IPS DF 4.7 (cell line): Measurements from ENCODE around the gene SIGLEC12.
"Not testable (repeated sequence)": the region's sequence is repeated elsewhere in the genome, so short reads cannot be mapped to it uniquely, and the experiment has no call there.

ENCODE experiments used
- DNase-seq: peaks from one replicate; pipeline ENCODE4 v3.0.0-alpha.2; 2013; ENCODE audit warnings: low spot score; ENCODE audit errors: extremely low read depth

The SIGLEC12 gene

DNA sequence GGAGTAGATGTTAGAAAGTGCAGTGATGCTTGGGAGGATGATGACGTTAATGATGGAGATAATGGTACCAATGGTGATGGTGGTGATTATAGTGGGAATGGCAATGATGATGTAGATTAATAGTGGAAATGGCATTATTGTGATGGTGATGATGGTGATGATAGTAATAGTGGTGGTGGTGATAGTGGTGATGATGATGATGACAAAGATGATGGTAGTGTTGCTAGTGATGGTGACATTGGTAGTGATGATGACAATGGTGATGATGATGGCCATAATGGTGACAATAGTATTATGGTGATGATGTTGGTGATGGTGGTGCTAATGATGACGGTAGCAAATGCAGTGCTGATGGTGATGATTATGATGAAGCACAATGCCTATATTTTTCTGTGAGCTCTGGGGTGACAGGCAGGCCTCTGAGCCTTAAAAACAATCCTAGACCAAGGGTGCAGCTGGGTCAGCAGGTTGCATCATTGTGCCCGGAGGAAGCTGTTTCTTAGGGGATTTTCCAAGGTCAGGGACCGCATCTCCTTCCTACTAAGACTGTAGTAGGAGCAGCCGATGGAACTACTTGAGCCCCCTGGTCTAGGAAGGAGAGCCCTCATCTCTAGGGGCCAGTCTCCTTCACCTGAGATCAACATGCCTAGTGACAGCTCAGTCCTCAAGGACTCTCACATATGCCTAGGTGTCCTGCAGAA, 15.5 kb downstream of the SIGLEC12 start:
- DNase-seq: no peak

DNA sequence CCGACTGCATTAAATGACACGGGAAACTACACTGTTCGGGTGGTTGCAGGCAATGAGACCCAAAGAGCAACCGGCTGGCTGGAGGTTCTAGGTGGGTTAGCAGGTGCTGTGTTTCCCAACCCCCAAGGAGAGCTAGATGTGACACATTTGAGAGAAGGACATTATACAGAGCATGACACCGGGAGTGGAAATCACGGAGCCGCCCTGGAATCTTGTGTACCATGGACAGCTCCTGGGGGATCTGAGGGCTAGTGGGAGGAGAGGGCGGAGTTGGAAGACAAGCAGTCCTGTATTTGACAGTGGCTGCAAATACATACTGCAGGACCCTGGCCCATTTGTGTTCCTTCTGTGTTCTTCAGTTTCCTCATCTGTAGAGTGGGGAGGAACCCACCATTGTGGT, 21.0 kb downstream of the SIGLEC12 start:
- no peak for DNase-seq

DNA sequence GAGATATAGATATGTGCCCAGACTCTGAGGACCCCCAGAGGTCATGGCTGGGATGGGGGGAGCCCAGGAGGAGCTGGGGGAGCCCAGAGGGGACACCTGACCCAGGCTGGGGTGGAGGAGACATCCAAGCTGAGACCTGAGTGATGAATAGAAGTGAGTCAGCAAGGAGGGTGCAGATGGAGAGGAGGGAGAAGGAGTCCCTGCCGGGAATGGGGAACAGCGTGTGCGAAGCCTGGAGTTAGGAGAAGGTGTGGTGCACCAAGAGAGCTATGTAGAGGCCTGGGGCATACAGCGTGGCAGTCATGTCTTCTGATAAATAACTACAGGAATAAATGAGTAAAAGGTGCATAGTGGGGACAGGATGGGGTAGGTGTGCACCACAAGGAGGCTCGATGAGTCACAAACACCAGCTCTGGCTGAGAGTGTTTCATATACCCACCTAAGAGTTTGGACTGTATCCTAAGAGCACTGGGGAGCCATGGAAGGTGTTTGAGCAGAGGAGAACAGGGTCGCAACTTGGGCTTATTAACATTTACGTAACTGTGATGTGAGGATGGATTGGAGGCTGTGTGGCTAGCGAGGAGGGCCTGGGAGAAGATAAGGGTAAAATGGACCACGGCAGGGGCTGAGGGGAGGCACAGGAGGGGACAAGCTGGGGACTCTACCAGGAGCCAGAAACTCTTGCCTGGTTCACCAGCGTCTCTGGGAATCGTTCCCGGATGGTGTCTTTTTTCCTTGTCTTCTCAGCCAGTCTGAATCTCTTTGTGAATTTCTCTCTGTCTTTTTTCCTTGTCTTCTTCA, 21.9 kb downstream of the SIGLEC12 start:
- no peak for DNase-seq

DNA sequence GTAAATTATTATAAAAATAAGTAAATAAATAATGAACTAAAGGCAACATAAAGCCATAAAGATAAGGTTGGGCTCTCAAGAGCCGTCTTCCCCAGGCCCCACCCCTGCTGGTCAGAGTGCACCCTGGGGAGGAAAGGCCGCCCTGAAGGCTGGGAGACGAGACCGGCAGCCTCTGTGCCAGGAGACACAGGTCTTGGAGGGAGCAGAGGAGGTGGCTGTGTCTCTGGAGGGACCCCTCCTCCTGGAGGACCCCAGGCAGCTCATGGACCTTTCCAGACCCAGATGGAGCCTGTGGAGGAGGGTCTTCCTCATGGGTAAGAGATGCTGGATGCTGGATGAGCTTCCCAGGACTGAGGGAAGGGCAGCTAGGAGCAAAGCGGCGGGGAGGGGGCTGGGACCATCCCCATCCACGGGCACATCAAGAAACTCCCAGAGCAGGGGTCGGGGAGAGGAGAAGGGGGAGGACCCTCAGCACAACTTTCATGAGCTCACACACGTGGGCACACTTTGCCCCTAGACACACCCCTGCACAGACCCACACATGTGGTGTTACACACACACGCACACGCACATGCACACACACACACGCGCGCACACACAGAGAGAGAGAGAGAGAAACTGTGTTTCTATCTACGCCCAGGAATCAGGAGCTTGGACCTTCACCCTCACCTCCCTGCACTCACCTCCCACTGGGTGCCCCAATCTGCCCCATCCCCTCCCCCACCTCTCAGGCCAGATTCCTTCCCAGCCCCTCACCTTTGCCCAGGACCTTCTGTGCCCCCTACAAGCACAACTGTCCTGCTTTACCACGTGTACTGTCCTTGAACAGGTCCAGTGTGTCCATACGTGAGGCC, 23.0 kb downstream of the SIGLEC12 start, which contains the start of gene CEACAM18:
Gene CEACAM18 (plus strand): TSS at position 159 of the 854 bp plus-strand sequence.
- no peak for DNase-seq

DNA sequence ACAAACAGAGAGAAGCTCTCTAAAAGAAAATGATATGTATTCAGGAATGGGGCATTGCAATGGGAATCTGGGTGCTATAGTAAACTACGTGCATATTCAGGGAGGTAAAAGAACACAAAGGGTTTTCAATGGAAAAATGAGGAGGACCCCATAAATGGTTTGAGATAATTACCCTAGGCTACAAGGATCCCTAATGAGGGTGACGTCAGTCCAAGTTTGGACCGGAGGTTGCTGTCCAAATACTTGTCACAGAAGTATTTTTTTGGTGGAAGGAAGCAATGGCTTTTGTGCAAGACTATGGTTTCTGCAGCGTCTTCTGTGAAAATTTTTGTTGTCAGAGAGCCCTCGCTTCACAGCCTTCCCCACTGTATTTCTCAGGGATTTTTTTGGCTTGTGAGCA, 24.3 kb downstream of the SIGLEC12 start:
- DNase-seq: no peak

DNA sequence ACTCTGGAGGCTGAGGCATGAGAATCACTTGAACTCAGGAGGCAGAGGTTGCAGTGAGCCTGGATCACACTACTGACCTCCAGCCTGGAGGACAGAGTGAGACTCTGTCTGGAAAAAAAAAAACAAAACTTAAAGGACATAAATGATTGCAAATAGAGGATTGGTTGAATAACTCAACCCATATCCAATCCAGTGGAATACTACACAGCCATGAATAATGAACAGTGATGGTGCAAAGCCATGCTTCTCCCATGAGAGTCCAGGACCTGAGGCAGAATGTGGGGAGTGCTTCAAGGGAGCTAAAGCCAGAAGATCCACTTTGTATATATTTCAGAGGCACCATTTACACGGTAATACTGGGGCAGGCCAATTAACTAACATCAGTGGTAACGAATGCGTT, 25.4 kb downstream of the SIGLEC12 start:
- DNase-seq: no peak

DNA sequence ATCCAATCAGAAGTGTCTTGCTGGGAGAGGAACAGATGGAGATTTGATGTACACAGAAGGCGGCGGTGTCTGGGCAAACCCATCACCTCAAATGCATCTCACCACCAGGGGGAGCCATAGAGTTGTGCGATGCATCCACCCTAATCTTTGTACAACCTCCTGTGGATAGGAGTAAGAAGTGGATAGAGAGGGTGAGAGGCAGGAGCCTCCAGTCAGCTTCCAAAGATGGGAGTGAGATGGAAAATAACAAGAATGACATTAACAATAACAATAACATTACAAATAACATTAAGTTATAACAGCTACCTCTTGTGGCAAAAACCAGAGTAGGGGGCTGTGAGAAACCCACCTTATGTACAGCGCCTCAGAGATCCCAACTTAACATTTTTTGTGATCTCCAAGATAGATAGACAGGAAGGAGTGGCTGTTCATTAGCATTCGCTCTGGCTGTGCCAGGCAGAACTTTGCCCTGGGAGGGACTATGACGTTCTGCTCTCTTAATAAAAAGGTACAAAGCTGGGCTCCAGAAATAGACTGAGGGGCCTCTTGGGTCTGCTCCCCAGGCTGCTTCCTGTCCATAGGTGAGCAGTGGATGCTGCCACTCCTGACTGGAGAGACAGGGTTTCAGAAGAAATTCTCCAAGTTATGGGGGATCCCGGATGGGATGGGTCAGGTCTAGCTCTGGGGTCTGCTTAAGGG, 28.4 kb downstream of the SIGLEC12 start:
- no peak for DNase-seq

DNA sequence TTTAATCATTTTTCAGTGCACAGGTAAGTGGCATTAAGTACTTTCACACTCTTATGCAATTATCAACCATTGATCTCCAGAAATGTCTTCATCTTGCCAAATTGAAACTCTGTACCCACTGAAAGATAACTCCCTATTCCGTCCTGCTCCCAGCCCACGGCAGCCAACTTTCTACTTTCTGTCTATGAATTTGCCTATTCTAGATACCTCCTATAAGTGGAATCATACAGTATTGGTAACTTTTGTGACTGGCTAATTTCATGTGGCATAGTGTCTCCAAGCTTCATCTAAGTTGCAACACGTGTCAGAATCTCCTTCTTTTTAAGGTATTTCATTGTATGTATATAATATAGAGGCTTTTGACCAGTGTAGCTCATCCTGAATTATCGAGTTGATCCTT, 29.0 kb downstream of the SIGLEC12 start:
- DNase-seq: no peak

DNA sequence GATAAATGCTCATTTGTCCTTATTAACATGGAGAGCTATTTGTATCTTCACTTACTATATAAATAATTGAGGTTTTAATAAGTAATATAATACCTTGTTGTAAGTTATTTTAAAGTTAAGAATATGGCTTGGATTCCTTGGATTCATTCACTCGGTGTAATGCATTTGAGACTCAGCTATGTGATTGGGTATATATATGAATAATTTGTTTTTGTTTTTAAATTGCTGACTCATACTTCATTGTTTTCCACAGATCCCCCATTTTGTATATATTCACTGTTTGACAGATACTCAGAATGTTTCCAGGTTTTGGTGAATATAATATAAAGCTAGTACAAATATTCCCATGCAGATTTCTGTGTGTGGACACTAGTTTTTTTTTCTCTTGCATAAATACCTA, 30.1 kb downstream of the SIGLEC12 start:
- DNase-seq: no peak

DNA sequence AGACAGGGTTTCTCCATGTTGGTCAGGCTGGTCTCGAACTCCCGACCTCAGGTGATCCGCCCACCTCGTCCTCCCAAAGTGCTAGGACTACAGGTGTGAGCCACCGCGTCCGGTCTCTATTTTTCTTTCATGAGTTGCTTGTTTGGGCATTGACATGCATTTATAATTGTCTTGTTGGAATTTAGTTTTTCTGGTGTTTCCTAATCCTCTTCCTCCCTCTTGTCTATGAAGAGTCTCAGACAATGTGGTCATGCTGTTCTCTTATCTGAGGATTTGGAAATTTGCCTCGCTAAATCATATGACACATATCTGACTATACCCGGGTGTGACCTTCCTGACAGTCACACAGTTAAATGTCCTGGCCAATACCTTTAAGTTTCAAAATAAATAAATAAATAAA, 30.6 kb downstream of the SIGLEC12 start:
- DNase-seq: no peak

DNA sequence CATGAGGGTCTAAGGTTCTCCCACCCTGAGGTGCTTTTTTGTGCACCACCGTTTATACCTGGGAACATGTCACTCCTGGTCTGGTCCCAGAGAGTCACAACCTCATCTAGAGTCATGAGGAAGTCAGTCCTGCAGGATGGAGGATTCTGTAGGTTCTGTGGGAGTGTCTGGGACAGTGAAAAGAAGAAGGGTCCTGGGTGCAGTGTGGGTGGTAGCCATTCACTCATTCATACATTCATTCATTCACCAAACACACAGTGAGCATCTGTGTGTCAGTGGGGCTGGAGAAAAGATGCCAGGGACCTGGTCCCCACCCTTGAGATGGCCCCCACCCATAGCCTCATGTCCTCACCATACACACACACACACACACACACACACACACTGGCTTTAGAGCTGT, 32.0 kb downstream of the SIGLEC12 start:
- DNase-seq: no peak

DNA sequence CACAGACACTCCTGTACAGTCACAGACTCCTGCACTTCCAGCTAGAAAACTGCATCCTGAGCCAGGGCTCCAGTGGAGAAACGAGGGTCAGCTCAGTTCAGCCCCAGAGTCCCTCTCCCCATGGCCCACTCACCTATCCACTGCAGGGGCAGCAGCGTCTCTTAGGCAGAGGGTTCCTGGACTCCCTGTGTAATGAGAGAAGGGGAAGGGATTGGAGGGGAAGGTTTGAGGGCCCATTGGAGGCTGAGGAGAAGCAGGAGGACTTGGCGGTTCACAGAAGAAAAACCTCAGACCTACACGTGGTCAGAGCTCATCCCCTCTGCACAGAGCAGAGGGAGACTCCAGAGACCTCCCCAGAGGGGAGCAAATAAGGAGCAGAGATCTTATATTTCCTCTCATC, 32.4 kb downstream of the SIGLEC12 start:
- DNase-seq: no peak

DNA sequence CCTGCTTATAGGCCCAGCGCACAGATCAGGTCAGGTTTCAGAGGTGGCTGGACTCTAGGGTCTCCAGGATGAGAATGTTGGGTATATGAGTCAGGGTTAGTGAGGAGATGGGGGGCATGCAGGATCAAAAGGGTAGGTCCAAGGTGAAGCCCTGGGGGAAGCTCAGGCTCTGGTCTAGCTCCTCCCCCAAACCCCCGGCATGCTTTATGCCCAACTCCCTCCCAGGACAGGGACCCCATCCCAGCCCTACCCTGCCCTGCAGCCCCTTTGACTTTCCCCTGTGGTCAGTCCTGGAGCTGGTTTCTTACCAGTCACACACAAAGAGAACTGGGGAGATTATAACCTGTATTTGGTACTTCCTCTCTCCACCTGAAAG, 33.1 kb downstream of the SIGLEC12 start:
- no peak for DNase-seq

DNA sequence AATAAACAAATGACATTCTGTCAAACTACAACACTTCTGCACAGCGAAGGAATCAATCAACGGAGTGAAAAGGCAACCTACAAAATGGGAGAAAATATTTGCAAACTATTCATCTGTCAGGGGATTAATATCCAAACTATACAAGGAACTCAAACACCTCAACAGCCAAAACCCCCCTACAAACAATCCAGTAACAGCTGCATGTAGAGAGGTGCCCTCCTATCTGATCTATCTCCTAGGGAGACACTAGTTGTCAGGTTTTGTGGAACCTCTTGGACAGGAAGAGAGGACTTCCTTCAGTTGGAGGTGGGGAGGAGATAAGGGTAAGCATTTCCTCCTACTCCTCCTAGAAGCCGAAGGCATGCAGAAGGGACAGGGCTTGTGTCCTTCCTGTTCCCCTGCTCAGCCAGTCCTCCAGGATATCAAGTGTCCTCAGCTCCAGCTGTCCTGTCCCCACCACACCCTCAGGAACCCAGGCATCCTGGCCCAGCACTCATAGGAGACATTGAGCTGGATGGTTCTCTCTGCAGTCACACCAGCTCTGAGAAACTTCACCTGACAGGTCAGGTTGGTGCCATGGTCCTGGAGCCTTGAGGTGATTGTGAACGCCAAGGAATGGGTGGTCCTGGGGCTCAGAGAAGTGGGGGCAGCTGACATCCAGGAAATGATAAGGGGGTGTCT, 33.6 kb downstream of the SIGLEC12 start:
- no peak for DNase-seq

DNA sequence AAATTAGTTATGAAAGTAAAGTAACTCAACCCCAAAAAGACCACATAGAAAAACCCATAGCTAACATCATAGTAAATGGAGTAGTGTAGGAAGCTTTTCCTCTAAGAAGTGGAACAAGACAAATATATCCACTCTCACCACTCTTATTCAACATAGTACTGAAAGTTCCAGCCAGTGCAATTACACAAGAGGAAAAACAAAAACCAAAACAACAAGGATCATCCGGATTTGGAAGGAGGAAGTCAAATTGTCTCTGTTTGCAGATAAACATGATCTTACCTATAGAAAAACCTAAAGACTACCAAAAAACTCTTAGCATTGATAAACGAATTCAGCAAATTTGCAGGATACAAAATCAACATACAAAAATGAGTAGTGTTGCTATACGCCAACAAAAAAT, 34.9 kb downstream of the SIGLEC12 start:
- DNase-seq: no peak

DNA sequence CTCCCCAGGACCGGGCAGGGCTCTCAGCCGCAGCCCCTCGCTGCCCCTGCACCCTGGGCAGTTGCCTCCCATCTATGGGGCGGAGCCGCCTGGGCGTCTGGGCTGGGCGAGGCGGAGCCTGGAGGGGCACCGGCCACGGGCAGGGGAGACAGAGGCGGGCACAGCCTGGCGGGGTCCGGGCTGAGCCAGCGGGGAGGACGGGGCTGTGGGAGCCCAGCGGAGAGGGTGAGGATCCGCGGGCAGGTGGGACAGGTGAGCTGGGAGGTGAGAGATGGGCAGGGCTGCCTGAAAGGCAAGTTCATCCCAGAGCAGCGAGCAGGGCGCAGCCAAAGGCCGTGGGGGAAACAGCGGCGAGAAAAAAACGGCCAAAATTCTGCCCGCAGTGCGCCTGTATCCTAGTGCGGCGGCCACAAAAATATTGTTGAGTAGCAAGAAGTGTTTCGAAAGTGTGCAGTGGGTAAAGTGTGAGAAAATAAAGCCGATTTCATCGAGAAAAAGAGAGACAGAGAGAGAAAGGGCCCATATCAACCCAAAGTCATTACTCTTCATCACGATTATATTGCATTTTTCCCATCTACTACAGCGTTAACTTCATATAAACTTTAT, 37.5 kb downstream of the SIGLEC12 start:
- not testable (repeated sequence) for DNase-seq

DNA sequence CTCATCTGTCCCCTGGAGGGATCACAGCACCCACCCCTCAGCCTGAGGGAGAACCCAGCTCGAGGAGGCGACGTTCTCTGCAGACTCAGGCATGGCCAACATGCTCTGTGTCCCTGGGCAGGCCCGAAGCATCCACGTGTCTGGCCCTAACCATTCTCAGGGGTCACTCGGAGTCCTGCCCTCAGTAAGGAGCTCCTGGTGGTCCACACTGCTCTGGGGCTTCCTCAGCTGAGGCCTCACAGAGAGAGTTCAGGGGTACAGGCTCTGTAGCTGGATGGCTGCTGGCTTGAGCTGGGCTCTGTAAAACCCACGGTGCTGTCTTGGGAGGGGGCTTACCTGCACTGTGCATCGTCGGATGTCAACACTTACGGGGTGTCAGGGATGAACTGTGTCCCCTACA, 38.9 kb downstream of the SIGLEC12 start:
- DNase-seq: no peak

DNA sequence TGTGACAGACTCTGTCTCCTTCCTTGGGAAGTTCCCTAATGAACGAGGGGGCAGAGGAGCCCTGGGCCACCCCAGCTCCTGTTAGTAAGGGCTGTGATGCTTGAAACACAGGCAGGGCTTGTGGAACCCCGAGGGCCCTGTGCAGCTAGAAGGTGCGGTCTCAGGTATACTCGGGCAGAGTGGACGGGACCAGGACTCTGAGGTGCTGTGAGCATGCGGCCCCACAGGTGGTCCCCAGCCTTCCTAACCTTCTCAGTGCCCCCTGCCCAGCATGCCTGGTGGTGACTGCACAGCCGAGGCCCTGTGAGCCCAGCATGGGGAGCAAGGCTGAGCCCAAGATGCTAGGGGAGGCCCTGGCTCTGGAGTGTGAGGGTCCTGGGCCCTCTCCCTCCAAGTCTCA, 39.3 kb downstream of the SIGLEC12 start:
- no peak for DNase-seq

DNA sequence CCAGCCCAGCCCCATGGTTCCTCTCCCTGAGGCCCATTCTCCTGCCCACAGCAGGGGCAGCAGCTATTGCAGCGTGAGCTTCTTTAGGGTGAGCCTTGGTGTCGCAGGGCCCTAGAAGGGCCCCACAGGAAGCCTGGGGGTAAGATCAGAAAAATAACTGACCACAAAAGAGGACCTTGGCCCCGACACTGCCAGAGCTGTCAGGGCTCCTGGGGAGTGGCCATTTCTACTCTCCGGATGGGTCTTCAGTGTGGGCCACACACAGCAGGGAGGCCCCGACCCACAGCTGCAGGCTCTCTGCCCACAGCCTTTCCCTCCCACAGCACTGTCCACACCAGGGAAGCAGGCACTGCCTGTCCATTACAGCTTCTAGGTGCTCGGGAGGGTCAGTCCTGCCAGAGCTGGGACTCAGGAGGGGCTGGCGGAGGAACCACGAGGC, 39.9 kb downstream of the SIGLEC12 start:
- no peak for DNase-seq
